ENCODE data around the gene METTL15. TPM values are rescaled to one million over a fixed set of nuclear protein-coding genes. Genes with fewer than 3 reads are reported as not detected.

METTL15 gene
- total and polyA plus RNA-seq, 2 of the 8 experiments (the other 6 are each of a cell fraction or from before 2014, with no cell fraction given) = 5.4 to 10.5 TPM

GRCh38 chr11:28274216-28274615, 166.0 kb downstream of the METTL15 start:
- Histone ChIP-seq H3K23me2 (ENCODE audit: low read depth, low read length) (no peaks in the 10 kb centered on the region), H3K36me3 (ENCODE audit: control insufficient read depth in 2 of 4, insufficient read depth in 4 of 4, low read length in 3 of 4) (no peaks in the 10 kb centered on the region), H2BK20ac (ENCODE audit: low read length) (no peak overlapping the region), H4K91ac (replicated peaks; ENCODE audit: insufficient read length, low read length) (no peak overlapping the region), H2BK5ac (ENCODE audit: low read depth, low read length) (no peak overlapping the region), H2BK15ac (ENCODE audit: low read length) (no peak overlapping the region), H2AK5ac (ENCODE audit: low read depth, low read length) (no peak overlapping the region), H4K20me1 (replicated peaks in 1 of 2; ENCODE audit: control insufficient read depth in 1 of 2, insufficient read depth in 2 of 2, low read length in 2 of 2) (no peaks in the 10 kb centered on the region), H3K9ac (replicated peaks in 1 of 4; ENCODE audit: extremely low read depth in 1 of 4, low read depth in 3 of 4, low read length in 3 of 4) (no peak overlapping the region), H3K56ac (replicated peaks; ENCODE audit: insufficient read length, low read depth, low read length) (no peak overlapping the region), H3K23ac (ENCODE audit: insufficient read length) (no peak overlapping the region), H4K8ac (ENCODE audit: extremely low read depth, insufficient read depth, low read length) (no peak overlapping the region), H3K4ac (replicated peaks; ENCODE audit: insufficient read length, low read depth, low read length) (no peak overlapping the region), H3K27ac (ENCODE audit: low read depth, low read length) (no peak overlapping the region), H2BK12ac (ENCODE audit: low read depth, low read length) (no peak overlapping the region), H3K9me3 (ENCODE audit: insufficient read depth in 2 of 2, low read depth in 1 of 2, low read length in 1 of 2) (no peaks in the 10 kb centered on the region), H2BK120ac (replicated peaks; ENCODE audit: low read depth, low read length) (no peak overlapping the region), H3K79me2 (ENCODE audit: control insufficient read depth in 1 of 2, insufficient read depth in 2 of 2, low read length in 2 of 2) (no peaks in the 10 kb centered on the region), H3K4me2 (ENCODE audit: insufficient read depth in 1 of 2, low read depth in 2 of 2, low read length in 2 of 2) (no peak overlapping the region), H3K27me3 (replicated peaks in 1 of 4; ENCODE audit: control insufficient read depth in 3 of 4, extremely low read depth in 1 of 4, insufficient read depth in 3 of 4, low read length in 3 of 4) (no peaks in the 10 kb centered on the region), H3K18ac (ENCODE audit: extremely low read depth, low read length) (no peak overlapping the region), H3K4me3 (ENCODE audit: extremely low read depth in 1 of 4, insufficient read depth in 2 of 4, low read depth in 3 of 4, low read length in 4 of 4) (no peak overlapping the region), H3K4me1 (replicated peaks in 1 of 4; ENCODE audit: control insufficient read depth in 3 of 4, insufficient read depth in 4 of 4, low read length in 3 of 4) (no peaks in the 10 kb centered on the region), H3K79me1 (ENCODE audit: low read depth, low read length) (no peaks in the 10 kb centered on the region), H3K14ac (ENCODE audit: insufficient read length) (no peak overlapping the region), H4K5ac (ENCODE audit: insufficient read length, low read depth, low read length) (no peak overlapping the region), H2AFZ (ENCODE audit: low read length) (no peak overlapping the region)
- ChIA-PET CTCF (ENCODE audit: partially characterized antibody) (interaction anchor here (1.0 to 1.4 kb wide), 2 partner anchors 11 to 14 kb away, joined by 3 read pairs; no protein-coding TSS in a partner anchor), POLR2A (ENCODE audit: partially characterized antibody) (no interaction called here)
- FAIRE-seq = no peak
- DNase-seq (ENCODE audit: low read depth in 1 of 2, low spot score in 2 of 2) = no peak
- no peak for TF ChIP-seq JUN (IDR thresholded peaks at IDR 0.05; ENCODE audit: low read depth, low read length)
- no peak for TF ChIP-seq CEBPB (IDR thresholded peaks at IDR 0.05; ENCODE audit: low read depth, low read length)
- no peak for TF ChIP-seq ASH2L (IDR thresholded peaks at IDR 0.05; ENCODE audit: low read length)
- no peak for TF ChIP-seq MAFK (IDR thresholded peaks at IDR 0.05; ENCODE audit: low read depth, low read length)
- no peak for TF ChIP-seq TAF1 (IDR thresholded peaks at IDR 0.05; ENCODE audit: low read depth, low read length)
- no peak for TF ChIP-seq CBX8 (IDR thresholded peaks at IDR 0.05; ENCODE audit: borderline replicate concordance, low read depth, low read length)
- no peak for TF ChIP-seq TEAD4 (IDR thresholded peaks at IDR 0.05; ENCODE audit: low read depth, low read length)
- no peak for TF ChIP-seq RNF2 (IDR thresholded peaks at IDR 0.05; ENCODE audit: borderline replicate concordance, low read depth, low read length, missing control alignments, poor library complexity, severe bottlenecking)
- no peak for TF ChIP-seq RAD21 (IDR thresholded peaks at IDR 0.05 in 1 of 2, conservative IDR thresholded peaks at IDR 0.05 in 1 of 2; ENCODE audit: low read depth in 2 of 2, low read length in 2 of 2)
- TF ChIP-seq POLR2AphosphoS5 (IDR thresholded peaks at IDR 0.05; ENCODE audit: low read depth, low read length) = no peak
- no peak for TF ChIP-seq ATF3 (IDR thresholded peaks at IDR 0.05; ENCODE audit: insufficient read depth, low read depth, low read length)
- no peak for TF ChIP-seq TCF12 (IDR thresholded peaks at IDR 0.05; ENCODE audit: low read depth, low read length)
